Loucy (cell line): Measurements from ENCODE around the gene PBXIP1.

ENCODE experiments used
- H2AFZ ChIP-seq: fragments of 200-600 bp; sonication (generic); 2 replicates; pipeline ENCODE4 v1.6.0; 2016; ENCODE audit warnings: antibody characterized with exemption, mild to moderate bottlenecking, low read length, moderate library complexity
- H3F3A ChIP-seq: fragments of 200-600 bp; 2 replicates; pipeline ENCODE4 v1.6.0; 2016; ENCODE audit warnings: antibody characterized with exemption, low read depth, mild to moderate bottlenecking
- H3K27me3 ChIP-seq: fragments of 200-600 bp; sonication (generic); 2 replicates; pipeline ENCODE4 v1.6.1; 2014; ENCODE audit warnings: low read length, mild to moderate bottlenecking; ENCODE audit not compliant: insufficient read depth, poor library complexity, severe bottlenecking
- H3K36me3 ChIP-seq: fragments of 200-600 bp; sonication (generic); 2 replicates; pipeline ENCODE4 v1.6.1; 2016; ENCODE audit warnings: low read length; ENCODE audit not compliant: insufficient read depth
- H3K4me1 ChIP-seq: fragments of 200-600 bp; sonication (generic); 2 replicates; pipeline ENCODE4 v1.5.1; 2014; ENCODE audit warnings: low read length, mild to moderate bottlenecking; ENCODE audit not compliant: insufficient read depth, poor library complexity, severe bottlenecking
- H3K4me2 ChIP-seq: fragments of 200-600 bp; sonication (generic); 2 replicates; pipeline ENCODE4 v1.6.0; 2014; ENCODE audit warnings: antibody characterized with exemption, low read length, low read depth, mild to moderate bottlenecking; ENCODE audit not compliant: poor library complexity, severe bottlenecking
- H3K4me3 ChIP-seq: fragments of 200-600 bp; sonication (generic); 2 replicates; pipeline ENCODE4 v1.5.1; 2014; ENCODE audit warnings: low read length, mild to moderate bottlenecking, mixed read lengths; ENCODE audit not compliant: poor library complexity, severe bottlenecking
- H3K79me2 ChIP-seq: fragments of 200-600 bp; sonication (generic); 2 replicates; pipeline ENCODE4 v1.6.1; 2014; ENCODE audit warnings: low read length; ENCODE audit not compliant: insufficient read depth
- H3K9ac ChIP-seq: fragments of 200-600 bp; sonication (generic); 2 replicates; pipeline ENCODE4 v1.6.0; 2014; ENCODE audit warnings: mild to moderate bottlenecking, low read depth, low read length, moderate library complexity; ENCODE audit not compliant: poor library complexity, severe bottlenecking
- H3K9me2 ChIP-seq: fragments of 200-600 bp; sonication (generic); replicated peaks from 2 replicates; pipeline ENCODE4 v1.6.1; 2016; ENCODE audit warnings: low read depth, low read length, mixed read lengths
- H3K9me3 ChIP-seq: fragments of 200-600 bp; sonication (generic); 2 replicates; pipeline ENCODE4 v1.6.1; 2014; ENCODE audit warnings: mild to moderate bottlenecking, antibody characterized with exemption, low read length, low read depth; ENCODE audit not compliant: insufficient read depth
- H4K20me1 ChIP-seq: fragments of 200-600 bp; sonication (generic); 2 replicates; pipeline ENCODE4 v1.6.0; 2014; ENCODE audit warnings: antibody characterized with exemption, low read length, mild to moderate bottlenecking; ENCODE audit not compliant: insufficient read depth, poor library complexity, severe bottlenecking
- EZH2phosphoT487 ChIP-seq: fragments of 200-600 bp; IDR thresholded peaks from 2 replicates; pipeline ENCODE4 v1.6.1; 2018; ENCODE audit warnings: antibody characterized with exemption, mild to moderate bottlenecking, moderate library complexity, borderline replicate concordance
- TF ChIP-seq, protein P1 (sequence below): fragments of 200-600 bp; sonication (generic); conservative IDR thresholded peaks from 2 replicates; pipeline ENCODE4 v1.5.1; 2014; ENCODE audit warnings: mild to moderate bottlenecking, antibody characterized with exemption, low read length

The PBXIP1 gene

DNA sequence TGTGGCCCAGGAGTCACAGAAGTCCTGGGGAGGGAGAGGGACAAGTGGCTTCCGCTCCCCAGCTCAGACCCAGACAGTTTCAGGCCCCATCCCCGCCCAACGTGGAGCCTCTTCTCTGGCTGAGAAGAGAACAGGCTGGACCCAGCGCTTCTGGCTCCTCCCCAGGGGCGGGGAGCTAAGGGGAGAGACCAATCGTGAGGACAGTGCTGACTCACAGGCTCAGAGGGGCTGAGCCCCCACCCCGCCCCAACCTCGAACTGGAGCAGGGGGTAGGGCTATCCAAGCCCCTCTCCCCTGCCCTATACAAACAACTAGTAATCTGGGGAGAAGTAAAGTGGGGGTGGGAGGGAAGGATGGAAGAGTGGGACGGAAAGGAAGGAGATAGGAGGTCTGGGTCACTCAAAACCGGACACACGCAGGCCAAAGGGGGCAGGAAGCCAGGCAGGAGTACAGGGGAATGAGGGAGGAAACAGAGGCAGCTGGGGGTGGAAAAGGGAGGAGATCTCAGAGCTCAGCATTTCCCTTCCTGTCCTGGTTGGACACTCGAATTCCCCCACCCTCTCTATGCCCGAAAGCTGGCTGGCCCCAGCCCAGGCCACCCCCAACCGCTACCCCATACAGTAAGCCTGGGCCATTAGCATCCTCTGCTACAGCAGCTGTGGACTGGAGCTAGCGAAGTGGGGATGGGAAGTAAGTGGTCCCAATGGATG lies 14.9 kb upstream of the PBXIP1 start, which contains the start of gene SHC1:
Gene SHC1, minus strand, starts transcription at position 117 of the 710 bp plus-strand sequence. CDS start 221 bp downstream, outside the sequence.
- no peak within 1 kb of the TSS for H2AFZ ChIP-seq
- H3K9ac ChIP-seq, result peak within 1 kb of the TSS; percentile 52
- H3F3A ChIP-seq, result peaks cover 3% of the 10 kb centered on the region; the same call in 1 of the 2 replicates

DNA sequence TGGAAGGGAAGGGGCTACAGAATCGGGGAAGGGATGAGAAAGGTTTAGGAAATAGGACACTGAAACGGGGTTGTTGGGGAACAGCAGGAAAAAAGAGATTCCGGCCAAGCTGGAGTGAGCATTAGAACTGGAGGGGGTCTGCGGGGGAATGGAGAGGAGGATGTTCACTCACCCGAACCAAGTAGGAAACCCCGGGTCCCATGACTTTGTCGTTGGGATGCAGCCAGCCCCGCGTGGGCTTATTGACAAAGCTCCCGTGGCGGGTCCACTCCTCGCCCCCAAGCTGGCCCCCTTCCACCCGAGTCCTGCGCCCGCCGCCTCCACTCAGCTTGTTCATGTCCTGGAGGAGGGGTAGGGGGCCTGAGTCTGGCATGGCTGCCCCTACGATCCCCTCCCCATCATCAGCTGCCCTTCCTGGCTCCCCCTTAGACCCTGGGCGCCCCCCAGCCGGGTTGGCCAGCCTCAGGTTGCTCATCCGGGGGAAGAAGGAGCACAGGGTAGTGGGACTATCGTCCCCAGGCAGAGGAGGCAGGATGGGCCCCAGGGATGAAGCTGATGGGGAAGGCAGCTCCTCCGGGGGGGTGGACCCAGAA lies 14.1 kb upstream of the PBXIP1 start:
- Histone ChIP-seq H3F3A (peaks cover 3% of the 10 kb centered on the region; the same call in 1 of the 2 replicates), H3K36me3 (peaks cover 29% of the 10 kb centered on the region; the same call in 1 of the 2 replicates), H3K79me2 (peaks cover 52% of the 10 kb centered on the region), H3K27me3 (no peaks in the 10 kb centered on the region), H4K20me1 (peaks cover 13% of the 10 kb centered on the region), H2AFZ (no peak overlapping the region), H3K4me3 (peak overlapping the region; percentile 63), H3K4me1 (peaks cover 37% of the 10 kb centered on the region), H3K9ac (peak overlapping the region; percentile 52), H3K9me2 (no peaks in the 10 kb centered on the region), H3K4me2 (peak overlapping the region; percentile 70), H3K9me3 (no peaks in the 10 kb centered on the region)
- TF ChIP-seq, protein P1, sequence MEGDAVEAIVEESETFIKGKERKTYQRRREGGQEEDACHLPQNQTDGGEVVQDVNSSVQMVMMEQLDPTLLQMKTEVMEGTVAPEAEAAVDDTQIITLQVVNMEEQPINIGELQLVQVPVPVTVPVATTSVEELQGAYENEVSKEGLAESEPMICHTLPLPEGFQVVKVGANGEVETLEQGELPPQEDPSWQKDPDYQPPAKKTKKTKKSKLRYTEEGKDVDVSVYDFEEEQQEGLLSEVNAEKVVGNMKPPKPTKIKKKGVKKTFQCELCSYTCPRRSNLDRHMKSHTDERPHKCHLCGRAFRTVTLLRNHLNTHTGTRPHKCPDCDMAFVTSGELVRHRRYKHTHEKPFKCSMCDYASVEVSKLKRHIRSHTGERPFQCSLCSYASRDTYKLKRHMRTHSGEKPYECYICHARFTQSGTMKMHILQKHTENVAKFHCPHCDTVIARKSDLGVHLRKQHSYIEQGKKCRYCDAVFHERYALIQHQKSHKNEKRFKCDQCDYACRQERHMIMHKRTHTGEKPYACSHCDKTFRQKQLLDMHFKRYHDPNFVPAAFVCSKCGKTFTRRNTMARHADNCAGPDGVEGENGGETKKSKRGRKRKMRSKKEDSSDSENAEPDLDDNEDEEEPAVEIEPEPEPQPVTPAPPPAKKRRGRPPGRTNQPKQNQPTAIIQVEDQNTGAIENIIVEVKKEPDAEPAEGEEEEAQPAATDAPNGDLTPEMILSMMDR, result no peak
- TF ChIP-seq EZH2phosphoT487, result no peak

More for the DNA sequence above, 14.9 kb upstream of the PBXIP1 start, which contains the start of gene SHC1:
- H3K4me3 ChIP-seq, result peak within 1 kb of the TSS; percentile 63
- no peaks in the 10 kb centered on the region for H3K9me3 ChIP-seq
- H3K4me2 ChIP-seq, result peak within 1 kb of the TSS; percentile 70
- peaks cover 60% of the 10 kb centered on the region for H3K79me2 ChIP-seq
- peaks cover 37% of the 10 kb centered on the region for H3K4me1 ChIP-seq
- peaks cover 23% of the 10 kb centered on the region; the same call in 1 of the 2 replicates for H3K36me3 ChIP-seq
- H4K20me1 ChIP-seq, result peaks cover 15% of the 10 kb centered on the region
- H3K9me2 ChIP-seq, result no peaks in the 10 kb centered on the region
- H3K27me3 ChIP-seq, result no peaks in the 10 kb centered on the region
- TF ChIP-seq EZH2phosphoT487, result no peak
- TF ChIP-seq, protein P1, result no peak

DNA sequence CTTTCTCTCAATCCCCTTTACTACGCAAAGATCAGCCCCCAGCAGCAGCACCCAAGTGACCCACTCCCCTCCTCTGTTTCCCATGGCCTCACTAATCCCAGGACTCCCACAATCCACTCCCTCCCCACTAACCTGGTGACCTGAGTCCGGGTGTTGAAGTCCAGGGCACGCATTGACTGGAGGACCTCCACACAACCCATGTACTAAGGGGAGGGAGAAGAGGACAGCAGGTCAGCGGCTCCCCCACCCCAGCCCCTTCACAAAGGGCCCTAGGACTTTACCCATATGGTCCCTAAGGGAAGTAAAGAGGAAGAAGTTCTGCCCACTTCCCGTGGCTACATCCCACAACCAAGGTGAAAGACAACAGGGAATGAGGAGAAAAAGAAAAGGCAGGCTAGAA lies 13.3 kb upstream of the PBXIP1 start:
- Histone ChIP-seq H3K4me1 (peaks cover 37% of the 10 kb centered on the region), H4K20me1 (peaks cover 13% of the 10 kb centered on the region), H3K27me3 (no peaks in the 10 kb centered on the region), H3K4me2 (peak overlapping the region; percentile 70), H3F3A (peaks cover 3% of the 10 kb centered on the region; the same call in 1 of the 2 replicates), H3K9me2 (no peaks in the 10 kb centered on the region), H3K9ac (peak overlapping the region; percentile 52), H2AFZ (no peak overlapping the region), H3K36me3 (peaks cover 29% of the 10 kb centered on the region; the same call in 1 of the 2 replicates), H3K79me2 (peaks cover 50% of the 10 kb centered on the region), H3K4me3 (peak overlapping the region; percentile 63), H3K9me3 (no peaks in the 10 kb centered on the region)
- TF ChIP-seq EZH2phosphoT487, result no peak
- TF ChIP-seq, protein P1, result no peak
